ENCODE results near the gene NANOS1. TPM values are rescaled to one million over a fixed set of nuclear protein-coding genes. Genes with fewer than 3 reads are reported as not detected.

The NANOS1 gene
- polyA plus RNA-seq, 3 donors, result 0.04 TPM; not detected in 2

DNA sequence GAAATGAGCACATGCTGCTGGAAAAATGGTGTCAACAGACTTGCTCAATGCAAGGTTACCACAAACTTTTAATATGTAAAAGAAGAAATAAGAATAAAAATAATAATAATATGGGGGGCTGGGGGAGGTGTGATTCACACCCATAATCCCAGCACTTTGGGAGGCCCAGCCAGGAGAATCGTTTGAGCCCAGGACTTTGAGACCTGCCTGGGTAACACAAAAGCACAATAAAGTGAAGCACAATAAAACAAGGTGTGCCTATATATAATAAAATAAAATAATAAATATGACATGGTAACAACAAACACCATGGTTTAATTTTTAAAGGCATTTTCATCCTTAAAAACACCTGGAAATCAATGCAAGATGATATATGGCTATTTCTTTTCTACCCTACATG lies 26.0 kb downstream of the NANOS1 start:
- peaks cover 90 to 97% of the 10 kb centered on the region in 2 donors for H3K36me3 Mint-ChIP-seq
- no CpG with 5 or more reads among the region's 1 CpG for WGBS (ENCODE audit: insufficient coverage)
- intact Hi-C loops (cut with micrococcal nuclease), result loop anchor here in 1 of 2 donors (5.0 kb wide), 1 partner anchor 872 kb away; no protein-coding TSS in a partner anchor

DNA sequence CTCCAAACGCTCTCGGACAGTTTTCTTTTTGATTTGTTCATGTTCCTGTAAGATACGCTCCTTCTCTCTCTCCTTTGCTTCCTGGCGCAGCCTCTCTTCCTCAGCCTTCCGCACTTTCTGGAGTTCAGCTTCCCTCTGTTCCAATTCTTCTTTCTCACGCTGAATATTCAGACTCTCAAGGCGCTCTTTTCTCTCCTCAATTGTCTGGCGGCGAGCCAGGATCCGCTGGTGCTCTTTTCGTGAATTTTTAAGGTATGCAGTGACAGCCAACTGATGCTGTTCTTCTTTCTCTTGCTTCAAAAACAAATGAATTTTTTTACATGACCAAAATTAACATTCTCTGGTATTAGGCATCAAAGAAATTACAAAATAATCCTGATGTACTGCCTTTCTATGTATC lies 28.5 kb downstream of the NANOS1 start:
- H3K9ac ChIP-seq (ENCODE audit: insufficient read depth, low read length, poor library complexity, severe bottlenecking), result no peak overlapping the region
- WGBS (ENCODE audit: insufficient coverage), result 97% methylated on average over 7 of the region's 11 CpGs
- peaks cover 99% of the 10 kb centered on the region for H4K20me1 ChIP-seq (ENCODE audit: insufficient read depth, low read length)
- H3K27ac Mint-ChIP-seq, result peak overlapping the region in 3 of 7 donors; percentile 2 to 56 (median 6)
- no peak overlapping the region for H3K4me3 Mint-ChIP-seq
- peaks cover 4% of the 10 kb centered on the region for H3K4me1 Mint-ChIP-seq
- H3K79me2 ChIP-seq (ENCODE audit: insufficient read depth, low read length), result peaks cover 100% of the 10 kb centered on the region
- DNase-seq, result no peak
- H3K4me2 ChIP-seq (replicated peaks; ENCODE audit: extremely low read depth, low read length, poor library complexity, severe bottlenecking), result no peak overlapping the region
- H3K9me3 Mint-ChIP-seq, result no peaks in the 10 kb centered on the region
- H3K36me3 ChIP-seq (replicated peaks in 1 of 2; ENCODE audit: control insufficient read depth in 1 of 2, insufficient read depth in 2 of 2, low read length in 2 of 2), result peaks cover 96 to 99% of the 10 kb centered on the region in 2 donors
- H2AFZ ChIP-seq (ENCODE audit: insufficient read depth, low read depth, low read length, poor library complexity, severe bottlenecking), result no peak overlapping the region
- no peaks in the 10 kb centered on the region for H3K27me3 ChIP-seq (ENCODE audit: control insufficient read depth in 2 of 2, insufficient read depth in 2 of 2, low read length in 2 of 2)
- peaks cover 86 to 97% of the 10 kb centered on the region in 2 donors for H3K36me3 Mint-ChIP-seq
- intact Hi-C loops (cut with micrococcal nuclease), result loop anchor here in 1 of 2 donors (5.0 kb wide), 1 partner anchor 869 kb away; no protein-coding TSS in a partner anchor
- TF ChIP-seq, protein P1, sequence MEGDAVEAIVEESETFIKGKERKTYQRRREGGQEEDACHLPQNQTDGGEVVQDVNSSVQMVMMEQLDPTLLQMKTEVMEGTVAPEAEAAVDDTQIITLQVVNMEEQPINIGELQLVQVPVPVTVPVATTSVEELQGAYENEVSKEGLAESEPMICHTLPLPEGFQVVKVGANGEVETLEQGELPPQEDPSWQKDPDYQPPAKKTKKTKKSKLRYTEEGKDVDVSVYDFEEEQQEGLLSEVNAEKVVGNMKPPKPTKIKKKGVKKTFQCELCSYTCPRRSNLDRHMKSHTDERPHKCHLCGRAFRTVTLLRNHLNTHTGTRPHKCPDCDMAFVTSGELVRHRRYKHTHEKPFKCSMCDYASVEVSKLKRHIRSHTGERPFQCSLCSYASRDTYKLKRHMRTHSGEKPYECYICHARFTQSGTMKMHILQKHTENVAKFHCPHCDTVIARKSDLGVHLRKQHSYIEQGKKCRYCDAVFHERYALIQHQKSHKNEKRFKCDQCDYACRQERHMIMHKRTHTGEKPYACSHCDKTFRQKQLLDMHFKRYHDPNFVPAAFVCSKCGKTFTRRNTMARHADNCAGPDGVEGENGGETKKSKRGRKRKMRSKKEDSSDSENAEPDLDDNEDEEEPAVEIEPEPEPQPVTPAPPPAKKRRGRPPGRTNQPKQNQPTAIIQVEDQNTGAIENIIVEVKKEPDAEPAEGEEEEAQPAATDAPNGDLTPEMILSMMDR (IDR thresholded peaks at IDR 0.05), result no peak
- no peak overlapping the region for H3K4me3 ChIP-seq (replicated peaks in 1 of 3; ENCODE audit: low read depth in 2 of 3, low read length in 3 of 3)
- H3K27me3 Mint-ChIP-seq (ENCODE audit: low read depth in 3 of 3), result no peaks in the 10 kb centered on the region
- no peaks in the 10 kb centered on the region for H3K4me1 ChIP-seq (ENCODE audit: control insufficient read depth in 1 of 2, insufficient read depth in 2 of 2, low read length in 2 of 2)
- H3K27ac ChIP-seq (ENCODE audit: low read depth in 1 of 2, low read length in 2 of 2), result no peak overlapping the region
- no peaks in the 10 kb centered on the region for H3K9me3 ChIP-seq (replicated peaks in 1 of 2; ENCODE audit: control insufficient read depth in 1 of 2, insufficient read depth in 1 of 2, low read length in 2 of 2)

More for the DNA sequence above, 26.0 kb downstream of the NANOS1 start:
- Histone ChIP-seq H3K79me2 (ENCODE audit: insufficient read depth, low read length) (peaks cover 100% of the 10 kb centered on the region), H3K4me2 (replicated peaks; ENCODE audit: extremely low read depth, low read length, poor library complexity, severe bottlenecking) (no peak overlapping the region), H4K20me1 (ENCODE audit: insufficient read depth, low read length) (peaks cover 99% of the 10 kb centered on the region), H3K27me3 (ENCODE audit: control insufficient read depth in 2 of 2, insufficient read depth in 2 of 2, low read length in 2 of 2) (no peaks in the 10 kb centered on the region), H2AFZ (ENCODE audit: insufficient read depth, low read depth, low read length, poor library complexity, severe bottlenecking) (no peak overlapping the region), H3K4me3 (replicated peaks in 1 of 3; ENCODE audit: low read depth in 2 of 3, low read length in 3 of 3) (no peak overlapping the region), H3K4me1 (ENCODE audit: control insufficient read depth in 1 of 2, insufficient read depth in 2 of 2, low read length in 2 of 2) (no peaks in the 10 kb centered on the region), H3K36me3 (replicated peaks in 1 of 2; ENCODE audit: control insufficient read depth in 1 of 2, insufficient read depth in 2 of 2, low read length in 2 of 2) (peaks cover 96 to 99% of the 10 kb centered on the region in 2 donors), H3K9ac (ENCODE audit: insufficient read depth, low read length, poor library complexity, severe bottlenecking) (no peak overlapping the region), H3K9me3 (replicated peaks in 1 of 2; ENCODE audit: control insufficient read depth in 1 of 2, insufficient read depth in 1 of 2, low read length in 2 of 2) (no peaks in the 10 kb centered on the region), H3K27ac (ENCODE audit: low read depth in 1 of 2, low read length in 2 of 2) (peak overlapping the region in 1 of 2 donors; percentile 44)
- Mint-ChIP-seq H3K4me1 (no peaks in the 10 kb centered on the region), H3K4me3 (no peak overlapping the region), H3K9me3 (no peaks in the 10 kb centered on the region), H3K27me3 (ENCODE audit: low read depth in 3 of 3) (no peaks in the 10 kb centered on the region), H3K27ac (peak overlapping the region in 2 of 7 donors; percentile 60 to 77)
- DNase-seq, result no peak
- TF ChIP-seq, protein P1 (IDR thresholded peaks at IDR 0.05), result no peak
